Liver (tissue), 3 donors: ENCODE results near the gene PRSS1.

Experiments used
- JUND ChIP-seq, 2 donors: IDR thresholded peaks; 2 replicates each; pipeline ENCODE4 v1.6.1; 2016; ENCODE audit warnings: antibody characterized with exemption in 2 of 2
- TAF1 ChIP-seq: conservative IDR thresholded peaks from 2 replicates; pipeline ENCODE4 v1.6.1; 2016; ENCODE audit warnings: antibody characterized with exemption, mild to moderate bottlenecking
- YY1 ChIP-seq: IDR thresholded peaks from 2 replicates; pipeline ENCODE4 v1.6.1; 2016; ENCODE audit warnings: antibody characterized with exemption, mild to moderate bottlenecking
- TF ChIP-seq, protein P1 (sequence below): fragments of 150-350 bp; IDR thresholded peaks from 2 replicates; pipeline ENCODE4 v1.5.1; 2017; ENCODE audit warnings: improper control_type of control experiment, low read depth, low read length; ENCODE audit not compliant: missing input control
- TF ChIP-seq, protein P2 (sequence below): IDR thresholded peaks from 2 replicates; pipeline ENCODE4 v1.6.1; 2016; ENCODE audit warnings: antibody characterized with exemption
- TF ChIP-seq, protein P3 (sequence below): IDR thresholded peaks from 2 replicates; pipeline ENCODE4 v1.6.1; 2016; ENCODE audit warnings: antibody characterized with exemption, mild to moderate bottlenecking
- TF ChIP-seq, protein P4 (sequence below): IDR thresholded peaks from 2 replicates; pipeline ENCODE4 v1.6.1; 2016; ENCODE audit warnings: antibody characterized with exemption
- donor health status: healthy.
- donor health status: healthy.

DNA sequence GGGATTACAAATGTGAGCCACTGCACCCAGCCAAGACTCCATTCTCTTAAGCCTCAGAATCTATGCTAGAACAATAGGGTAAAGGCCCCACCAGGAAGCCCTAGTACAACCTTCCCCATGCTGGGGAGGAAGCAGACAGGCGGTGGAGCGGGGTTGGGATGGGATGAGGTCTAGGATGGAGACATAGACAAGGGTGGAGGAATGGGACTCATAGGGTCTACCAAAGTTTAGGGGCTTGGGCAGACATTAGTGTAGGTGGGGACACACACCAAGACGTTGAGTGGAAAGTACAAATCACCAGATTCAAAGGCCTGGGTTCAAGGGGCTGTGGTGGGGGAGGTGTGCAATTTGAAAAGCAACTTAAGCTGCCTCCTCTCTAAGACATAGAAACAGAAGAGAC lies 40.8 kb downstream of the PRSS1 start:
- TF ChIP-seq JUND (IDR thresholded peaks at IDR 0.05) = no peak
- TF ChIP-seq, protein P1, sequence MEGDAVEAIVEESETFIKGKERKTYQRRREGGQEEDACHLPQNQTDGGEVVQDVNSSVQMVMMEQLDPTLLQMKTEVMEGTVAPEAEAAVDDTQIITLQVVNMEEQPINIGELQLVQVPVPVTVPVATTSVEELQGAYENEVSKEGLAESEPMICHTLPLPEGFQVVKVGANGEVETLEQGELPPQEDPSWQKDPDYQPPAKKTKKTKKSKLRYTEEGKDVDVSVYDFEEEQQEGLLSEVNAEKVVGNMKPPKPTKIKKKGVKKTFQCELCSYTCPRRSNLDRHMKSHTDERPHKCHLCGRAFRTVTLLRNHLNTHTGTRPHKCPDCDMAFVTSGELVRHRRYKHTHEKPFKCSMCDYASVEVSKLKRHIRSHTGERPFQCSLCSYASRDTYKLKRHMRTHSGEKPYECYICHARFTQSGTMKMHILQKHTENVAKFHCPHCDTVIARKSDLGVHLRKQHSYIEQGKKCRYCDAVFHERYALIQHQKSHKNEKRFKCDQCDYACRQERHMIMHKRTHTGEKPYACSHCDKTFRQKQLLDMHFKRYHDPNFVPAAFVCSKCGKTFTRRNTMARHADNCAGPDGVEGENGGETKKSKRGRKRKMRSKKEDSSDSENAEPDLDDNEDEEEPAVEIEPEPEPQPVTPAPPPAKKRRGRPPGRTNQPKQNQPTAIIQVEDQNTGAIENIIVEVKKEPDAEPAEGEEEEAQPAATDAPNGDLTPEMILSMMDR = no peak
- no peak for TF ChIP-seq YY1
- TF ChIP-seq, protein P2, sequence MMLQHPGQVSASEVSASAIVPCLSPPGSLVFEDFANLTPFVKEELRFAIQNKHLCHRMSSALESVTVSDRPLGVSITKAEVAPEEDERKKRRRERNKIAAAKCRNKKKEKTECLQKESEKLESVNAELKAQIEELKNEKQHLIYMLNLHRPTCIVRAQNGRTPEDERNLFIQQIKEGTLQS = no peak
- TF ChIP-seq, protein P3, sequence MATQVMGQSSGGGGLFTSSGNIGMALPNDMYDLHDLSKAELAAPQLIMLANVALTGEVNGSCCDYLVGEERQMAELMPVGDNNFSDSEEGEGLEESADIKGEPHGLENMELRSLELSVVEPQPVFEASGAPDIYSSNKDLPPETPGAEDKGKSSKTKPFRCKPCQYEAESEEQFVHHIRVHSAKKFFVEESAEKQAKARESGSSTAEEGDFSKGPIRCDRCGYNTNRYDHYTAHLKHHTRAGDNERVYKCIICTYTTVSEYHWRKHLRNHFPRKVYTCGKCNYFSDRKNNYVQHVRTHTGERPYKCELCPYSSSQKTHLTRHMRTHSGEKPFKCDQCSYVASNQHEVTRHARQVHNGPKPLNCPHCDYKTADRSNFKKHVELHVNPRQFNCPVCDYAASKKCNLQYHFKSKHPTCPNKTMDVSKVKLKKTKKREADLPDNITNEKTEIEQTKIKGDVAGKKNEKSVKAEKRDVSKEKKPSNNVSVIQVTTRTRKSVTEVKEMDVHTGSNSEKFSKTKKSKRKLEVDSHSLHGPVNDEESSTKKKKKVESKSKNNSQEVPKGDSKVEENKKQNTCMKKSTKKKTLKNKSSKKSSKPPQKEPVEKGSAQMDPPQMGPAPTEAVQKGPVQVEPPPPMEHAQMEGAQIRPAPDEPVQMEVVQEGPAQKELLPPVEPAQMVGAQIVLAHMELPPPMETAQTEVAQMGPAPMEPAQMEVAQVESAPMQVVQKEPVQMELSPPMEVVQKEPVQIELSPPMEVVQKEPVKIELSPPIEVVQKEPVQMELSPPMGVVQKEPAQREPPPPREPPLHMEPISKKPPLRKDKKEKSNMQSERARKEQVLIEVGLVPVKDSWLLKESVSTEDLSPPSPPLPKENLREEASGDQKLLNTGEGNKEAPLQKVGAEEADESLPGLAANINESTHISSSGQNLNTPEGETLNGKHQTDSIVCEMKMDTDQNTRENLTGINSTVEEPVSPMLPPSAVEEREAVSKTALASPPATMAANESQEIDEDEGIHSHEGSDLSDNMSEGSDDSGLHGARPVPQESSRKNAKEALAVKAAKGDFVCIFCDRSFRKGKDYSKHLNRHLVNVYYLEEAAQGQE = no peak
- TF ChIP-seq, protein P4, sequence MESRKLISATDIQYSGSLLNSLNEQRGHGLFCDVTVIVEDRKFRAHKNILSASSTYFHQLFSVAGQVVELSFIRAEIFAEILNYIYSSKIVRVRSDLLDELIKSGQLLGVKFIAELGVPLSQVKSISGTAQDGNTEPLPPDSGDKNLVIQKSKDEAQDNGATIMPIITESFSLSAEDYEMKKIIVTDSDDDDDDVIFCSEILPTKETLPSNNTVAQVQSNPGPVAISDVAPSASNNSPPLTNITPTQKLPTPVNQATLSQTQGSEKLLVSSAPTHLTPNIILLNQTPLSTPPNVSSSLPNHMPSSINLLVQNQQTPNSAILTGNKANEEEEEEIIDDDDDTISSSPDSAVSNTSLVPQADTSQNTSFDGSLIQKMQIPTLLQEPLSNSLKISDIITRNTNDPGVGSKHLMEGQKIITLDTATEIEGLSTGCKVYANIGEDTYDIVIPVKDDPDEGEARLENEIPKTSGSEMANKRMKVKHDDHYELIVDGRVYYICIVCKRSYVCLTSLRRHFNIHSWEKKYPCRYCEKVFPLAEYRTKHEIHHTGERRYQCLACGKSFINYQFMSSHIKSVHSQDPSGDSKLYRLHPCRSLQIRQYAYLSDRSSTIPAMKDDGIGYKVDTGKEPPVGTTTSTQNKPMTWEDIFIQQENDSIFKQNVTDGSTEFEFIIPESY = no peak
- TF ChIP-seq TAF1 = no peak
